ENCODE results near the gene TOR2A. TPM values are rescaled to one million over a fixed set of nuclear protein-coding genes. Genes with fewer than 3 reads are reported as not detected.
A peak's percentile ranks its signal among the peaks of the same experiment; 100 is the strongest.

Gene TOR2A
- total RNA-seq, 1 experiment from 2014 or later, result 2.6 TPM

DNA sequence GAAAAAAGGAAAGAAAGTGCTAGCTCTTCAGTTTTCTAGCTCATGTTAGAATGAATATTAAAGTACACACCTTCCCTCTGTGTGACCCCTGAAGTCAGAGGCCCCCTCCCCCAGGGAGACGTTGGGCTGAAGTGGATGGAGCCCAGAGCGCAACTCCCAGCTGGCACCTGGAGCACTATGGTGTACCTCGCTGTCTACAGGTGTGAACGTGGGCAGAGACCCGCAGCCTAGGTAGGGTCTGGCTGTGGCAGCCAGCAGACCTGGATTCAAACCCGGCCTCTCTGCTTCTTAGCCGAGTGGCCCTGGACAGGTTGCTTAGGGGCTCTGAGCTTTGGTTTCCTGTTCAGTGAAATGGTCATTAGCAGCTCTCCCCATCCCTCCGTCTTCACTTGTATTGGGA, 6.3 kb downstream of the TOR2A start:
- DNase-seq (ENCODE audit: low read depth), result no peak
- in situ Hi-C loops (cut with HindIII; ENCODE audit: low pct_unique_long_range_greater_than_20kb, low sequenced_read_pairs), result no loop called here

DNA sequence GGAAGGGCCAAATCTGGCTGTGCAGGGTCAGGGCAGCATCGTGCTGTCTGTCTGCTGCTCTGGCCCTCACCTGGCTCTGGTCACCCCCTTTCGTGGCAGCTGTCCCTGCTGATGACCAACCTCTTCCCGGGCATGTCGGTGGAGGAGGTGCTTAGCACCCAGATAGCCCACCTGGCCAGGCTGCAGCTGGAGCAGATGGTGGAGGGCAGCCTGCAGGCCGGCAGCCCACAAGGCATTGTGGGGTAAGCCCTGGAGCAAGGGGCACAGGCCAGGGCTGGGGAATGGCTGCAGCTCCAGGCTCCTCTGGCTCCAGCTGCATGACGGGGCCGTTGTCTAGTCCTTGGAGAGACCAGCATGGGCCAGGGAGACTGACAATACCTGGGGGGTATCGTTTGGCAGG, 8.2 kb downstream of the TOR2A start:
- no peak for DNase-seq (ENCODE audit: low read depth)
- in situ Hi-C loops (cut with HindIII; ENCODE audit: low pct_unique_long_range_greater_than_20kb, low sequenced_read_pairs), result no loop called here

DNA sequence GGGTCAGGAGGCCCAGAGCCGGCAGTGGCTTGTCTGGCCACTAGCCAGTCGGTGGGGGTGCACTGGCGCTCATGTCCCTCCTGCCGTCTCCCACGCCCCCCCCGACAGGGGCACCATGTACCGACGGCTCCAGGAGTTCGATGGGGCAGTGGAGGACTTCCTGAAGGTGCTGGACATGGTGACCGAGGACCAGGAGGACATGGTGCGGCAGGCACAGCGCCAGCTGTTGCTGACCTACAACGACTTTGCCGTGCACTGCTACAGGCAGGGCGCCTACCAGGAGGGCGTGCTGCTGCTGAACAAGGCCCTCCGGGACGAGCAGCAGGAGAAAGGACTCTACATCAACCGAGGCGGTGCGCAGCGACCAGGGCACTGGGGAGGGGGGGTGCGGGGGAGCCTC, 11.1 kb downstream of the TOR2A start:
- DNase-seq (ENCODE audit: low read depth), result no peak

DNA sequence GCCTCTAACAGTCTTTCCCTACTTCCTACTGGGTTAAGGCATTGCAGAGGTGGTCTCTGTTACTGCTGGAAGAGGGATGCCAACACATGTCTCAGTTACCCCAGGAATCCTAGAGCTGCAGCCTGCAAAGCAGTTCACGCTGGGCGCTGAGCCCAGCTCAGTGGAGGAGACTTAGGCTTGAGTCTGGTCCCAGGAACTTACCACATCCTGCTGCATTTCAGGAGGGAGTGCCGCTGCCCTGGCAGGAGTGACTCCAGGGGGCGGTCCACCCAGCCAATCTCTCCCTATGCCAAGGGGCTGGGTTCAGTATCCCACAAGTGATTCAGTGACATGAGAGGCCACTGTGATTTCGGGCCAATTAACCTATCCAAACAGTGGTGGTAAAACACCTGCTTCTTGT, 11.7 kb downstream of the TOR2A start:
- in situ Hi-C loops (cut with HindIII; ENCODE audit: low pct_unique_long_range_greater_than_20kb, low sequenced_read_pairs), result no loop called here
- DNase-seq (ENCODE audit: low read depth), result no peak

More for the DNA sequence above, 11.1 kb downstream of the TOR2A start:
- in situ Hi-C loops (cut with HindIII; ENCODE audit: low pct_unique_long_range_greater_than_20kb, low sequenced_read_pairs), result no loop called here

DNA sequence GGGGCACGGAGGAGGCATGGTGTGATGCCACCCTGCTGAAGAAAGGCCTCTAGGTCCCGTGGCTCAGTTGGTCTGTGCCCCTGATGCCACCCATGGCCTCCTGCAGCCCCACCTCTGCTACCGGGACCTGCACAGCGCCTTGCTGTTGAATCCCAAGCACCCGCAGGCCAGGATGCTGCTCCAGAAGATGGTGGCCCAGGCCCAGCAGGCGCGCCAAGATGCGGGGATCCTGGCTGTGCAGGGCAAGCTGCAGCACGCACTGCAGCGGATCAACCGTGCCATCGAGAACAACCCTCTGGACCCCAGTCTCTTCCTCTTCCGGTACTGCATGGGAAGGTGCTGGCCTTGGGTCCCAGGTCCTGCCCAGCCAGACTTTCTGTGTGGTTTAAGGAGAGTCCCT, 12.1 kb downstream of the TOR2A start:
- in situ Hi-C loops (cut with HindIII; ENCODE audit: low pct_unique_long_range_greater_than_20kb, low sequenced_read_pairs), result no loop called here
- no peak for DNase-seq (ENCODE audit: low read depth)

DNA sequence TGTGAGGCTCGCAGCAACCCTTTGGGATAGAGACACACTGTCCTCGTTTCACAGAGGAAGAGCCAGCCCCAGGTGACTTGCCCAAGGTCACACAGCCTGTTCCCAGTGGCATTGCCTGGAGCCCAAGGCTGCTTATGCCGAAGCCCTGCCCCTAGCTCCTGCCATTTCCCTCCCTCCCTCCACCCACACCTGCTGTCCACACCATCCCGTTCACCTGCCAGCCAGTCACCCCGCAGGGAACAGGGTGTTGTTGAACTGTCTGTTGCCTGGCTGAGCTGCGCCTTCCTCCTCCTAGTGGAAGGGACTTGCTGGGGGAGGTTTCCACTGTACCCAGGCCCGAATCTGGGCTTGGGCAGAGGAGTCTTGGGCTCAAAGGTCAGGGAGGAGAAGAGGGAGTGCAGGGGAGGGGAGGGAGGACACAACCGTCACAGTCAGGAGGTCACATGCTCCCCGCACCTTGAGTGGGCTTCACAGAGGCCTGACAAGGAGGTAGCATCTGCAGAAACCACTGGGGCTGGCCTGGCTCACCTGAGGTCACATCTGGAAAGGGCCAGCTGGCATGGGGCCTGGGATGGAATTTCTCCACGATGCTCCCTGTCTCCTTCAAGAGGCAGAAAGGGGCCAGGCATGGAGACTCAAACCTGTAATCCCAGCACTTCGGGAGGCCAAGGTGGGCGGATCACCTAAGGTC, 12.9 kb downstream of the TOR2A start:
- no peak for DNase-seq (ENCODE audit: low read depth)
- in situ Hi-C loops (cut with HindIII; ENCODE audit: low pct_unique_long_range_greater_than_20kb, low sequenced_read_pairs), result no loop called here

DNA sequence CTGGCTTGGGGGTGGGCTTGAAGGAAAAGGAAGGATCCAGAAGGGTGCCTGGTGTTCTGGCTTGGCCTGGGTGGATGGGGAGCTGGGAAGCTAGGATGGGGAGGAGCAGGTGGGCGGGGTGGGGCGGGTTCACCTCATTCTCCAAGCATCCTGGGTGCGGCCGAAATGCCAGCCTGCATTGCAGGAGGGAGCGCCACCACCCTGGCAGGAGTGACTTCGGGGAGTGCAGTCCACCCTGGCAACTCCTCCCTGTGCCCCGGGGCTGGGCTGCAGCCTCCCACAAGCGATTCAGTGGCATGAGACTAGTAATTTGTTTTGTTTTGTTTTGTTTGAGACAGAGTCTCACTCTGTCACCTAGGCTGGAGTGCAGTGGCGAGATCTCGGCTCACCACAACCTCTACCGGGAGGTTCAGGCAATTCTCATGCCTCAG, 13.7 kb downstream of the TOR2A start:
- DNase-seq (ENCODE audit: low read depth), result peak; percentile 39
- in situ Hi-C loops (cut with HindIII; ENCODE audit: low pct_unique_long_range_greater_than_20kb, low sequenced_read_pairs), result no loop called here

DNA sequence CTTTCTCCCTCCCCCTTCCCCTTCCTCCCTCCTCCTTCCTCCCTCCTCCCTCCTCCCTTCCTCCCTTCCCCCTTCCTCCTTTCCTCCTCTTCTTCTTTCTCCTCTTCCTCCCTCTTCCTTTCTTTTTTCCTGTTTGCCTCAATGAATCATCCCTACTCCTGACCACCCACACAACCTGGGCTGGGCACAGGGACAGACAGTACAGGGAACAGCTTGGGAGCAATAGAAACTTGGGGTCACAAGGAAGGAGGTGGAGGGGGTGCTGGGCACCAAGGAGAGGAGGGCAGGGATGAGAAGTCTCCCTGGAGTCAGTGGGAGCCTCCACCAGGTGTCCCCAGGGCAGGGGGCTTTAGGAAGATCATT, 14.2 kb downstream of the TOR2A start:
- in situ Hi-C loops (cut with HindIII; ENCODE audit: low pct_unique_long_range_greater_than_20kb, low sequenced_read_pairs), result no loop called here
- DNase-seq (ENCODE audit: low read depth), result no peak

DNA sequence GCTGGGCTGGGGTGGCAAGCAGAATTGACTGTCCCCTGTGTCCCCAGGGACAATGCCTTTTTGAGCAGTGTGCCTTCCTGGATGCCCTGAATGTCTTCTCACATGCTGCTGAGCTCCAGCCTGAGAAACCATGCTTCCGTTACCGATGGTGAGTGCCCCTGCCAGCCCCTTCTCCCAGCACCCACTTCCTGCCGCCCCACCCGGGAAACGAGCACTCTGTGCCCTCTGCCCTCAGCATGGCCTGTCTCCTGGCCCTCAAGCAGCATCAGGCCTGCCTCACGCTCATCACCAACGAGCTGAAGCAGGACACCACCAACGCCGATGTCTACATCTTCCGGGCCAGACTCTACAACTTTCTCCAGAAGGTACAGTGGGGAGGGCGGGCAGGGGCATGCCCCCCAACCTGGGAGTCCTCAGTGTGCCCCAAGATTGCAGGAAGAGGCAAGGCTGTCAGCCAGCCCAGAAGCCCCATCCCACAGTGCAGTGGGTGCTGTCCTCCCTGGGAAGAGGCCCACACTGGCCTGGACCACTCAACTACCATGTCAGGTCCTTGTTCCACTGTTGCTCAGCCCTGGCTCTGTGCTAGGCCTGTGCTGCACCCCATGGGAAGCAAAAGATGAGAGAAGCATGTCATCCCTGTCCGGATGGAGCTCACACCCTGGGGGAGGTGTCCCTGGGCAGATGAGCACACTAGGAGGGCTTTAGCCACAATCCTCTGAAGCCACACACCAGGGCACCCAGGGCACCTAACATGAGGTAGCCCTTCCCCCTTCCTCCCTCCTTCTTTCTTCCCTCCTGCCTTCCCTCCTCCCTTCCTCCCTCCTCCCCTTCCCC, 14.8 kb downstream of the TOR2A start:
- in situ Hi-C loops (cut with HindIII; ENCODE audit: low pct_unique_long_range_greater_than_20kb, low sequenced_read_pairs), result no loop called here
- DNase-seq (ENCODE audit: low read depth), result no peak

DNA sequence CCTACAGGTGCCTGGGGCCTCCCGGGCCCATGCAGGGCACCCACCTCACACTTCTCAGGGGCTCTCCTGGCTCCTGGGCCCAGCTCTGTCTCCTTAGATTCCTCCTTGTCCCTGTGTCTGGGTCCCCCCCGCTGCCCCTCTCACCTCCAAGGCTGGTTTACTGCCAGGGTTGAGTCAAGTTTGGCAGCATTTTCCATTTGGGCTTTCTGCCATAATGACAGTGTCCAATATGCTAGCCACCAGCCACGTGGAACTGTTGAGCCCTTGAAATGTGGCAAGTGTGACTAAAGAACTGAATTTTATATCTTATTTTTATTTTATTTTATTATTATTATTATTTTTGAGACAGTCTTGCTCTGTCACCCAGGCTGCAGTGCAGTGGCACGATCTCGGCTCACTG, 17.3 kb downstream of the TOR2A start:
- in situ Hi-C loops (cut with HindIII; ENCODE audit: low pct_unique_long_range_greater_than_20kb, low sequenced_read_pairs), result no loop called here

DNA sequence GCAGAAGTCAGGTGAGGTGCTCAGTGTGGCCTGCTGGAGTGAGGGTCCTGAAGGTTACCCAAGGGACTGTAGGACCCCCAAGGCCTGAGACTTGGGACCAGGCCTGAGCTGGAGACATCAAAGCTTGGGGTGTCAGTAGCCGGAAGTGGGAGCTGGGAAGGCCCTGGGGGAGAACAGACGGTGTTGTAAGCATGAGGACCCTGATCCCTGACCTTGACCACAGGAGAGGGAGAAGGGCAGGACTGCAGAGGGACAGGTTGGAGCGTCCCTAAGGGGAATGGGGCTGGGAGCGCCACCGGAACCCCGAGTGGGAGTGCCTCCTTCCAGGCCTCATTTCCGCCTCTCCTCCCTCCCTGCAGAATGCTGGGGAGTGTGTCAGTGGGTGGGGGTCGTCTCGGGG, 18.7 kb downstream of the TOR2A start:
- in situ Hi-C loops (cut with HindIII; ENCODE audit: low pct_unique_long_range_greater_than_20kb, low sequenced_read_pairs), result no loop called here
- DNase-seq (ENCODE audit: low read depth), result no peak

More for the DNA sequence above, 17.3 kb downstream of the TOR2A start:
- DNase-seq (ENCODE audit: low read depth), result no peak

DNA sequence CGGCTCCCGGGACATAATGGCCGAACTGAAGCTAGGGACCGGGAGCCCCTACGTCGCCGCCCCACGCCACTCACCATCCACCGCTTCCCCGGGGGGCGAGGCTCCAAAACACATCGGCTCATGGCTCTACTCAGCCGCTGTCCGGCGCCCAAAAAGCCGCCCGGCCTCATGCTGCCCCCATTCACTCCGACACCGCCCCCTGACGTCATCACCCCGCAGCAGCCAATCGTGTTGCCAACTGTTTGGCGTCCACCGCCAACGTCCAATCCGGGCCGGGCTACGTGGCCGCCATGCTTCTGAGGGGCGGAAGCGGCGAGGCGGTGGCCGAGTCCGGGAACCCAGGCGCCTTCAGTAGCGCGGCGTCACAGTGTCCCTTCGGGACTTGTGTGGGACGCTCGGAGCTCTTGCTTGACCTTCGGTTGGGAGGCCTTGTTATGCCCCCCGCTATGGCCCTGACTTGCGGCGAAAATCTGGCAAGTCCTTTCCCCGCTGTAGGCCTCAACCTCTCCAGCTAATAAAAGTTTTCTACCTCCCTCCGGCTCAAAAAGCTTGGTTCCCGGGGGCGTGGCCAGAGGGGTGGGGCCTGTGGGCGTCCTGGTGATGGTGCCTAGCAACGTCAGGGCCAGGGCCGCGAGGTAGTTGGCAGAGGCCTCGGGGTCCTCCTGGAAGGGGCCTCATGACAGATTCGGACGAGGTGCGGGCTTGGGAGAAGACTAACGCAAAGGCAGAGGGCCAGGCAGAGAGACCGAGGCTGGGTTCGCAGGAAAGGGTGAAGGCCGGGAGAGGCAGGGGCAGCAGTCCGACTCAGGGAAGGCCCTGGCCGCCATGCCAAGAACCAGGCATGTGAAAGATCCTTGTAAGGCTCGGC, 19.4 kb downstream of the TOR2A start, which contains the start of the genes PTRH1 and TTC16:
PTRH1 (minus strand) TSS at position 194 of the 868 bp plus-strand sequence; CDS start at position 170, 24 bp downstream.
TTC16 (plus strand) TSS at position 610 of the 868 bp plus-strand sequence; CDS start at position 677, 67 bp downstream.
- DNase-seq (ENCODE audit: low read depth), result peak; percentile 90
- in situ Hi-C loops (cut with HindIII; ENCODE audit: low pct_unique_long_range_greater_than_20kb, low sequenced_read_pairs), result no loop called here

DNA sequence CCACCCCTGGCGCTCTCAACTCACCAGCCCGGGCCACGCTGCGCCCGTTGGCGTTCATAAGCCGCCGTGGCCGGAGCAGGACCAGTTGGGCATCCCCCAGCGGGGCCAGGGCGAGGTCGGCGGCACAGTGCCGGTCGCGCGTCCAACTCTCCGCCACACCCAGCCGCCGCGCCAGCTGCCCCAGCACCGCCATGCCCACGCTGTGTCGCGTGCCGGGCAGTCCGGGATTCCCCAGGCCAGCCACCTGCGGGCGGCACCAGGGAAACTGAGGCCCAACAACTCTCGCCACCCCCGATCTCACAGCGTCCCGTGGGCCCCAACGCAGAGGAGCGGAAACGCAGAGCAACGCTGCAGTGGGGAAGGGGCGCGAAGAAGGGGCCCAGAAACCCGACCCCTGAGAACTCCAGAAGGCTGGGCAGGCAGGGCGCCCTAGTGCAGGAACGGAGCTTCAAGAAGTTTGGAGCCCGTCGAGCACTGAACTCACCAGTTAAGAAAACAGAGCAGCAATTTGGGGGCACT, 20.1 kb downstream of the TOR2A start:
- no peak for DNase-seq (ENCODE audit: low read depth)
- in situ Hi-C loops (cut with HindIII; ENCODE audit: low pct_unique_long_range_greater_than_20kb, low sequenced_read_pairs), result no loop called here

DNA sequence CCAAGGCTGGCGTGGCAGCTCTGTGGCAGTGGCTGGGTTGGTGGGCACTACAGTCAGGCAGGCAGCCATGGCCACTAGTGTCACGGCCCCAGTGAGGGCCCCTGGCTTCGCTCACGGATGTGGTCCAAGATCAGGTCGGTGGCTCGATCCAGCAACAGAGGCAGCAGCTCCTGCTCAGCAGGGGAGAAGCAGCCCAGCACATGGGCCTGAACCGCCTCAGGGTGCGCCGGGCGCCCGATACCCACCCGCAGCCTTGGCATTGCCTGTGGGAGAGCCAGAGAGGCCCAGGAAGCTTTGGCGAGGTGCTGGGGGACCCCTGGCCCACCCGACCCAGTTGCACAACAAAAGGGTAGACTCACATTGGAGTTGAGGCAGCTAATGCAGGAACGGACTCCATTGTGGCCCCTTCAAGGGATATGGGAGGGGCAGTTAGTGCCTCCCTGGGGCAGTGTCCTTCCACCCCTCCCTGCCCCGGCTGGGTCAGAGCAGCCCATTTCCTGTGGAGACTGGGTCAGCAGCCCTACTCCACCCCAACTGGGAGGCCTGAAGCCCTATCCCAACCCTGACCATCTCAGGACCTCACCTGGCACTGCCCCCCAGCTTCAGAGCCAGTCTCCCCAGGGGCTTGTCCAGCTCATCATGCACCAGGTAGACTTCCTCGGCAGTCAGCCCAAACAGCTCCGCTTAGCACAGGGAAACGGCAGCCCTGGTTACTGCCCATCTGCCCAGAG, 20.9 kb downstream of the TOR2A start:
- DNase-seq (ENCODE audit: low read depth), result no peak
- in situ Hi-C loops (cut with HindIII; ENCODE audit: low pct_unique_long_range_greater_than_20kb, low sequenced_read_pairs), result no loop called here

DNA sequence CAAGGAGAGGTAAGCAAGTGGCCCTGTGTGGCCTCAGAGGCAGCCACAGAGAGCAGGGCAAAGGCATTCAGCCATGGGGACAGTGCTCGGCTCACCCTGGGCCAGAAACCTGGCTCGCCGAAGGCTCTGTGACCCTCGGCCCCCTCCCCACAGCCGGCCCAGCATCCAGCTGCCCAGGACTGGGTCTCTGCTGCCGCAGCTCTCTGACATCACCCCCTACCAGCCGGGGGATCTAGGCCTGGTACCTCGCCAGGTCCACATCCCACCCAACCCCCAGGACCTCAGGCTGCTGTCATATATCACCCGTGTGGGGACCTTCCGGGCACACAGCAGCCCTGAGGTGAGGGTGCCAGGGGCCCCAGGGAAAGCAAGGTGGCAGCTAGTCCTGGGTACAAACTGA, 22.2 kb downstream of the TOR2A start:
- in situ Hi-C loops (cut with HindIII; ENCODE audit: low pct_unique_long_range_greater_than_20kb, low sequenced_read_pairs), result no loop called here
- DNase-seq (ENCODE audit: low read depth), result no peak

DNA sequence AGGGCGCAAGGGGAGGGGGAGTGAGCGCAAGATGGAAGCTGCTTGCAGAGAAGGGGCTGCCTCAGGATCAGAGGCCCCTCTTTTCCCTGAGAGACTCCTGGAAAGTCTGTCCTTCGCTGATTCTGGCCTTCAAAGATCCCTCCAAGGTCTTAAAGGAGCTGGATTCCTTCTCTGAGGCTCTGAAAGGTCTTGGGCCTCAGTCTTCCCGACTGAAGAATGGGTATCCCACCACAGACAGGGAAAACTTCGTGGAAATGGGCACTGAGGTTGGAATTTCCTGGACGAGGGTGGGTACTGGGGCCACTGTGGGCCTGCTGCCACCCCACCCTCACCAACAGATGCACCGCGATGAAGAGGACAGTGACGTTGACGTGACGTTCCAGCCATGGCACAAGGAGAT, 22.7 kb downstream of the TOR2A start:
- in situ Hi-C loops (cut with HindIII; ENCODE audit: low pct_unique_long_range_greater_than_20kb, low sequenced_read_pairs), result no loop called here
- no peak for DNase-seq (ENCODE audit: low read depth)

DNA sequence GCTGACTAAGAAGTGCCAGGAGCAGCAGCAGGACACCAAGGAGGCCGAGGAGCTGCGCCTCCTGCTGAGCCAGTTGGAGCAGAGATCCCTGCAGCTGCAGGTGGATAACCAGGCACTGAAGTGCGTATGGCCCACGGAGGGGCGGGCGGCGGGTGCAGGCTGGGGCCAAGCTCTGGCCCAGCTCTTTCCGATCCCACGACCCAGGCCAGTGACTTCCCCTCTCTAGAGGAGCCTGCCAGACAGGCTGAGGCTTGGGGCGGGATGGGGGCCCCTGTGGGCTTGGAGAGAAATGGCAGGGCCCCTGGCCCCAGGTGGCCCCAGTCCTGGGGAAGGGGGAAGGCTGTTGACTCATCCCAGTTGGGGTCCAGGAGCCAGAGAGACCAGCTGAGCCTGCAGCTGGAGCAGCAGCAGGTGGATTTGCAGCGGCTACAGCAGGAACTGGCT, 23.2 kb downstream of the TOR2A start:
- in situ Hi-C loops (cut with HindIII; ENCODE audit: low pct_unique_long_range_greater_than_20kb, low sequenced_read_pairs), result no loop called here
- no peak for DNase-seq (ENCODE audit: low read depth)

DNA sequence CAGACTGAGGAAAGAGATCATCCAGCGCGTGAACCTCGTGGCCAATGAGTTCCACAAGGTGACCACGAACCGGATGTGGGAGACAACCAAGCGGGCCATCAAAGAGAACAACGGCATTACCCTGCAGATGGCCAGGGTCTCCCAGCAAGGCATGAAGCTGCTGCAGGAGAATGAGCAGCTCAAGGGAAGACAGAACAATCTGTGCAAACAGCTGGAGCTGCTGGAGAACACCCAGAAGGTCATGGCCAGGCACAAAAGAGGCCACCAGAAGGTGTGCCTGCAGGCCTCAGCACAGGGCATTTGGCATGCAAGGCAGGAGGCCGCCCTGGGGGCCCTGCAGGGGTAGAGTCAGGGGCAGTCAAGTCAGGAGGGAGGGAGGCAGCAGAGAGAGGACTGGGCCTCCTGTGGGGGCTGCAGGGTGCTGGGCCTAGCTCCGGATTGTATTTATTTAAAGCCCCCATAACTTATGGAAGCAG, 23.8 kb downstream of the TOR2A start:
- DNase-seq (ENCODE audit: low read depth), result no peak
- in situ Hi-C loops (cut with HindIII; ENCODE audit: low pct_unique_long_range_greater_than_20kb, low sequenced_read_pairs), result no loop called here
